ENCODE results near the gene CHST14. TPM values are rescaled to one million over a fixed set of nuclear protein-coding genes. Genes with fewer than 3 reads are reported as not detected.

The CHST14 gene
- total and polyA plus RNA-seq, 2 of the 8 experiments (the other 6 are each of a cell fraction or from before 2014, with no cell fraction given), result 13.4 to 20.3 TPM

DNA sequence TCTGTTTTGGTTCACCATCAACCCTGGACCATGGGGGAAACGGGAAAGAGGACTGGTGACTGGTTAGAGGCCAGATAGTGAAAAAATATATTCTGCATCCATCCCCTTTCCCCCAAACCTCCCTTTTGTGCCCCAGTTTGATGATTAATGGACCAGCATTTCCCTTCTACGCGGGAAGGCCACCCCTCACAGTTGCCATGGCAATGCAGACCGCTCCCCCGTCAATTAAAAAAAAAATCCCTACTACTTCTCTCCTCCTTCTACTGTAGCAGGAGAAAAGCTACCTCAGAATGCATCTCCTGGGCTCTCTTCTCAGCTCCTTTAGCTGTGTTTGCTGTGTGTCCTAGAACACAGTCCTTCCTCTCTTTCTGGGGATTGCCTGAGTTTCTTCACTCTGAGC is 26.0 kb upstream of the CHST14 start:
- POLR2A ChIA-PET (ENCODE audit: partially characterized antibody), result interaction anchor here (1.0 to 2.8 kb wide), 8 partner anchors 12 to 110 kb away, joined by 3 to 21 read pairs (median 4); partner anchors contain the start of genes CHST14 and IVD
- FAIRE-seq, result no peak

More for the DNA sequence above, 26.0 kb upstream of the CHST14 start:
- Histone ChIP-seq H2BK12ac (ENCODE audit: low read depth, low read length) (no peak overlapping the region), H3K79me1 (ENCODE audit: low read depth, low read length) (peaks cover 13% of the 10 kb centered on the region; the same call in 1 of the 2 replicates), H2BK120ac (replicated peaks; ENCODE audit: low read depth, low read length) (no peak overlapping the region), H3K4me3 (ENCODE audit: extremely low read depth in 1 of 4, insufficient read depth in 2 of 4, low read depth in 3 of 4, low read length in 4 of 4) (peak overlapping the region in 1 of 4 experiments; percentile 23; a peak in 1 of 8 replicates), H3K27ac (ENCODE audit: low read depth, low read length) (no peak overlapping the region), H2AK5ac (ENCODE audit: low read depth, low read length) (no peak overlapping the region), H2BK20ac (ENCODE audit: low read length) (no peak overlapping the region), H3K4me2 (ENCODE audit: insufficient read depth in 1 of 2, low read depth in 2 of 2, low read length in 2 of 2) (peak overlapping the region; percentile 36 to 61; a peak in 3 of 4 replicates), H3K18ac (ENCODE audit: extremely low read depth, low read length) (no peak overlapping the region), H4K5ac (ENCODE audit: insufficient read length, low read depth, low read length) (no peak overlapping the region), H3K4me1 (replicated peaks in 1 of 4; ENCODE audit: control insufficient read depth in 3 of 4, insufficient read depth in 4 of 4, low read length in 3 of 4) (peaks cover 17 to 26% (median 21%) of the 10 kb centered on the region in 4 experiments; a peak in 6 of 7 replicates), H3K36me3 (ENCODE audit: control insufficient read depth in 2 of 4, insufficient read depth in 4 of 4, low read length in 3 of 4) (peaks cover 0 to 3% (median 1%) of the 10 kb centered on the region in 4 experiments; a peak in 1 of 8 replicates), H2AFZ (ENCODE audit: low read length) (no peak overlapping the region), H4K8ac (ENCODE audit: extremely low read depth, insufficient read depth, low read length) (no peak overlapping the region), H4K91ac (replicated peaks; ENCODE audit: insufficient read length, low read length) (no peak overlapping the region), H2BK5ac (ENCODE audit: low read depth, low read length) (no peak overlapping the region), H2BK15ac (ENCODE audit: low read length) (no peak overlapping the region), H3K79me2 (ENCODE audit: control insufficient read depth in 1 of 2, insufficient read depth in 2 of 2, low read length in 2 of 2) (peaks cover 35 to 81% of the 10 kb centered on the region in 2 experiments), H3K9ac (replicated peaks in 1 of 4; ENCODE audit: extremely low read depth in 1 of 4, low read depth in 3 of 4, low read length in 3 of 4) (no peak overlapping the region), H3K23me2 (ENCODE audit: low read depth, low read length) (peaks cover 3% of the 10 kb centered on the region), H4K20me1 (replicated peaks in 1 of 2; ENCODE audit: control insufficient read depth in 1 of 2, insufficient read depth in 2 of 2, low read length in 2 of 2) (peaks cover 39% of the 10 kb centered on the region in 2 experiments), H3K9me3 (ENCODE audit: insufficient read depth in 2 of 2, low read depth in 1 of 2, low read length in 1 of 2) (no peaks in the 10 kb centered on the region), H3K23ac (ENCODE audit: insufficient read length) (no peak overlapping the region), H3K14ac (ENCODE audit: insufficient read length) (no peak overlapping the region), H3K56ac (replicated peaks; ENCODE audit: insufficient read length, low read depth, low read length) (no peak overlapping the region), H3K4ac (replicated peaks; ENCODE audit: insufficient read length, low read depth, low read length) (no peak overlapping the region), H3K27me3 (replicated peaks in 1 of 4; ENCODE audit: control insufficient read depth in 3 of 4, extremely low read depth in 1 of 4, insufficient read depth in 3 of 4, low read length in 3 of 4) (no peaks in the 10 kb centered on the region)
- no peak for TF ChIP-seq RAD21 (IDR thresholded peaks at IDR 0.05 in 1 of 2, conservative IDR thresholded peaks at IDR 0.05 in 1 of 2; ENCODE audit: low read depth in 2 of 2, low read length in 2 of 2)
- 0 out of 4 replicates have a peak, but pooled peaks of 1 of the 2 experiments have one; percentile 44 for TF ChIP-seq SIN3A (conservative IDR thresholded peaks at IDR 0.05 in 1 of 2, IDR thresholded peaks at IDR 0.05 in 1 of 2; ENCODE audit: low read depth in 1 of 2, low read length in 2 of 2)
- CTCF ChIA-PET (ENCODE audit: partially characterized antibody), result interaction anchor here (0.8 to 3.7 kb wide), 11 partner anchors 8 to 117 kb away, joined by 3 to 24 read pairs (median 3); no protein-coding TSS in a partner anchor
- WGBS, 2 experiments (ENCODE audit: extremely low coverage in 1 of 2, insufficient coverage in 1 of 2, insufficient read length in 1 of 2, insufficient replicate concordance in 2 of 2, low coverage in 1 of 2, low lambda C conversion rate in 2 of 2, missing lambda C conversion rate in 1 of 2), result 56% methylated on average over 5 of the region's 5 CpGs; no CpG with 5 or more reads in 1 of the 2 experiments
- DNase-seq (ENCODE audit: low read depth in 1 of 2, low spot score in 2 of 2), result no peak
